ENCODE measurements around the gene TPCN1.

DNA sequence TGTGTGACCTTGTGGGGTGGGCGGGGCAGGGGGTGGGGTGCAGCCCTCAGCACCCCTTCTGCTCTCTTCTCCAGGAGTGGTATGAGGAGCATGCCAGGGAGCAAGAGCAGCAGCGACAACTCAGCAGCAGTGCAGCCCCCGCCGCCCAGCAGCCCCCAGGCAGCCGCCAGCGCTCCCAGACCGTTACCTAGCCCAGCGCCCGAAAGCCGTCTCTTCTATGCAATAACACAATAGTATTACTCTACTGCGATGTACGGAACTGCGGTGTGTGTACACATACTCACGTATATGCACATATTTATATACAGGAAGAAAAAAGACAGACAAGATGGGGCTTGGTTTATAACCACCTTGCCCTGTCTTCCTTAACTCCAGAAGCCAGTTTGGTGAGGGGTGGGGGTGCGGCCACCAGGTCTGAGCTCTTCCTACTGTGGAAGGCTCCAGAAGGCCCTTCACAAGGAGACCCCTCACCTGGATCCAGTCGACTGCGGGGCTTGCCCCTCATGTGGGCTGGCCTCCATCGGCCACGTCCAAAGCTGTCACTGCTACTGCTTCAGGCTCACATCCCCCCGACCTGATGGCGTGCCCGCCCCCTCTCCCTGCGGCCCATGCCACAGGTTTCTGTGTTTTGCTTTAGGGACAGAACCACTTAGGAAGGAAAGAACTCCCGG is 74.8 kb downstream of the TPCN1 start:
- TF ChIP-seq CTCF (IDR thresholded peaks at IDR 0.05) (no peak), POLR2A (IDR thresholded peaks at IDR 0.05) (no peak)
